ENCODE data around the gene KCNK15. TPM values are rescaled to one million over a fixed set of nuclear protein-coding genes. Genes with fewer than 3 reads are reported as not detected.
A peak's percentile ranks its signal among the peaks of the same experiment; 100 is the strongest.

KCNK15 gene
- total RNA-seq, 1 experiment from 2014 or later, result 0.33 TPM

GRCh38 chr20:44765091-44765490, 19.4 kb downstream of the KCNK15 start:
- Histone ChIP-seq H4K5ac (ENCODE audit: insufficient read length, low read depth, low read length) (no peak overlapping the region), H2AFZ (ENCODE audit: low read length) (no peak overlapping the region), H3K14ac (ENCODE audit: insufficient read depth, low read length) (no peak overlapping the region), H2BK15ac (ENCODE audit: low read depth, low read length) (no peak overlapping the region), H2BK120ac (ENCODE audit: low read depth, low read length, poor library complexity, severe bottlenecking) (no peak overlapping the region), H3K4me1 (ENCODE audit: insufficient read depth, low read length) (peaks cover 2% of the 10 kb centered on the region; the same call in 1 of the 2 replicates), H2BK20ac (ENCODE audit: low read depth, low read length, poor library complexity, severe bottlenecking) (no peak overlapping the region), H3K4me2 (ENCODE audit: insufficient read depth, insufficient read length, low read length) (no peak overlapping the region), H3K23ac (ENCODE audit: insufficient read length, low read depth, low read length) (no peak overlapping the region), H3K79me1 (ENCODE audit: insufficient read depth, low read depth, low read length, poor library complexity, severe bottlenecking) (no peaks in the 10 kb centered on the region), H3K23me2 (ENCODE audit: insufficient read length, low read depth, low read length, poor library complexity, severe bottlenecking) (no peaks in the 10 kb centered on the region), H3K4ac (ENCODE audit: low read depth, low read length) (no peak overlapping the region), H2BK12ac (ENCODE audit: insufficient read length, low read depth, low read length) (no peak overlapping the region), H4K8ac (replicated peaks; ENCODE audit: insufficient read length, low read depth, low read length) (no peak overlapping the region), H2AK5ac (ENCODE audit: insufficient read length, low read length) (no peak overlapping the region), H3T11ph (ENCODE audit: low read length) (no peak overlapping the region), H3K27me3 (ENCODE audit: insufficient read depth, low read length) (no peaks in the 10 kb centered on the region), H3K9me3 (ENCODE audit: control insufficient read depth, low read depth, low read length) (no peaks in the 10 kb centered on the region), H2BK5ac (ENCODE audit: insufficient read length, low read length) (no peak overlapping the region), H3K18ac (ENCODE audit: insufficient read length, low read depth, low read length) (no peak overlapping the region), H3K27ac (ENCODE audit: insufficient read length, low read depth, low read length) (no peak overlapping the region), H3K79me2 (ENCODE audit: insufficient read depth, low read length) (no peaks in the 10 kb centered on the region), H4K91ac (ENCODE audit: insufficient read length, low read depth, low read length) (no peak overlapping the region), H3K56ac (ENCODE audit: insufficient read length, low read depth, low read length) (no peak overlapping the region), H4K20me1 (ENCODE audit: control insufficient read depth, insufficient read depth, insufficient read length) (no peaks in the 10 kb centered on the region), H3K9ac (ENCODE audit: extremely low read depth, insufficient read length, low read length) (no peak overlapping the region)
- Mint-ChIP-seq H3K27ac (peak overlapping the region in 1 of 3 experiments; percentile 21; a peak in 2 of 7 replicates), H3K9me3 (no peaks in the 10 kb centered on the region), H3K4me3 (no peak overlapping the region), H3K36me3 (ENCODE audit: insufficient read depth in 1 of 3, low read depth in 3 of 3) (peaks cover 0 to 3% (median 0%) of the 10 kb centered on the region in 3 experiments; a peak in 3 of 7 replicates), H3K4me1 (peaks cover 17 to 26% of the 10 kb centered on the region in 2 experiments), H3K27me3 (ENCODE audit: low read depth) (no peaks in the 10 kb centered on the region; the same call in 1 of the 2 replicates)
- TF ChIP-seq, protein P1, sequence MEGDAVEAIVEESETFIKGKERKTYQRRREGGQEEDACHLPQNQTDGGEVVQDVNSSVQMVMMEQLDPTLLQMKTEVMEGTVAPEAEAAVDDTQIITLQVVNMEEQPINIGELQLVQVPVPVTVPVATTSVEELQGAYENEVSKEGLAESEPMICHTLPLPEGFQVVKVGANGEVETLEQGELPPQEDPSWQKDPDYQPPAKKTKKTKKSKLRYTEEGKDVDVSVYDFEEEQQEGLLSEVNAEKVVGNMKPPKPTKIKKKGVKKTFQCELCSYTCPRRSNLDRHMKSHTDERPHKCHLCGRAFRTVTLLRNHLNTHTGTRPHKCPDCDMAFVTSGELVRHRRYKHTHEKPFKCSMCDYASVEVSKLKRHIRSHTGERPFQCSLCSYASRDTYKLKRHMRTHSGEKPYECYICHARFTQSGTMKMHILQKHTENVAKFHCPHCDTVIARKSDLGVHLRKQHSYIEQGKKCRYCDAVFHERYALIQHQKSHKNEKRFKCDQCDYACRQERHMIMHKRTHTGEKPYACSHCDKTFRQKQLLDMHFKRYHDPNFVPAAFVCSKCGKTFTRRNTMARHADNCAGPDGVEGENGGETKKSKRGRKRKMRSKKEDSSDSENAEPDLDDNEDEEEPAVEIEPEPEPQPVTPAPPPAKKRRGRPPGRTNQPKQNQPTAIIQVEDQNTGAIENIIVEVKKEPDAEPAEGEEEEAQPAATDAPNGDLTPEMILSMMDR (conservative IDR thresholded peaks at IDR 0.05), result no peak
- no peak for DNase-seq
- WGBS (ENCODE audit: extremely low coverage, insufficient read length, low lambda C conversion rate), result no CpG with 5 or more reads among the region's 4 CpGs
